OCI-M2 (cell line): ENCODE results near the gene SCD5.

Source experiments
- DNase-seq: peaks from one replicate; lab custom pipeline; 2025; ENCODE audit not compliant: unreplicated experiment; lab: John Stamatoyannopoulos, UW

SCD5 gene

DNA sequence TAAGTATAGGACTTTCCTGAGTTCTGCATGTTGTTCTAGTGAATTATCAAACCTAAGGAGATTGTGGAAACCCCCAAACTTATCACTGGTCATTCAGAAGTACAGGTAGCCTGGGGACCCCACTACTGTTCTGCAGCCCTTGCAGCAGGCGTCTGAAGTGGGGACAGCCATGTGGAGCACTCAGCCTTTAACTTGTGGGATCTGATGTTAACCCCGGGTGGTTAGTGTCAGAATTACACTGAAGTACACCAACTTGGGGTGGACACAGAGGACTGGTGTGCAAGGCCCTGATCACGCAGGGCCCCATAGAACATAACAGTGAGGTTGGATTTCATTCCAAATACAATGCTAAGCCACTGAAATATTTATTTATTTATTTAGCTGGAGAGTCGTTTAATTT lies 103.7 kb downstream of the SCD5 start:
- DNase-seq = no peak

GRCh38 chr4:82694046-82694445 lies 104.5 kb downstream of the SCD5 start:
- no peak for DNase-seq

DNA sequence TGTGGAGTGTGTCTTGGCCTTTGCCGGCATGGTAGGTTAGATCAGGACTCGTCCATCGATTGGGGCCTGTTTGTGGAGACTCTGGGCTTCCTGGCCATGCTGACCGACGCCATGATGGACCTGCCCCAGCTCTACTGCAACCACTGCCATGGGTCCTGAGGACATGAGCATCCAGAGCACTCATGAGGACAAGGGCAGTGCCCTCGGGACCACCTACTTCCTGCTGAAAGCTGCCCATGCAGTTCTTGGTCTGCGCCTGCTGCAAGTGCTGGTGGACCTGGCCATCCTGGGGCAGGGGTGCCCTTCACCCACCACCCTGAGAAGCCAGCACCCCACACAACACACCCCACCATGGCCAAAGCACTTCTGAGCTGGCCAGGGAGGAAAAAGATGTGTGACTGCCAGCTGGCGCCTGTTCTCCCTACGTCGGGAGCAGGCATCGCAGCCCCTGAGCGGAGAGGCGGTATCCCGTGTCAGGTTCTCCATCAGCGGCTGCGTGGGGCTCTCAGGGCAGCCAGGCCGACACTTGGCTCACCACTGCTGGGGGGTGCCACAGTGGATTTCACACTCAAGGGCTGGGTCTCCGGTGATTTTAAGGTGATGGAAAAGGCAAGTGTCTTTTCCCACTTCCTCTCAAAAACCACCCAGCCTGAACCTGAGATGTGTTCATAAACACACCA lies 106.4 kb downstream of the SCD5 start:
- DNase-seq = no peak

DNA sequence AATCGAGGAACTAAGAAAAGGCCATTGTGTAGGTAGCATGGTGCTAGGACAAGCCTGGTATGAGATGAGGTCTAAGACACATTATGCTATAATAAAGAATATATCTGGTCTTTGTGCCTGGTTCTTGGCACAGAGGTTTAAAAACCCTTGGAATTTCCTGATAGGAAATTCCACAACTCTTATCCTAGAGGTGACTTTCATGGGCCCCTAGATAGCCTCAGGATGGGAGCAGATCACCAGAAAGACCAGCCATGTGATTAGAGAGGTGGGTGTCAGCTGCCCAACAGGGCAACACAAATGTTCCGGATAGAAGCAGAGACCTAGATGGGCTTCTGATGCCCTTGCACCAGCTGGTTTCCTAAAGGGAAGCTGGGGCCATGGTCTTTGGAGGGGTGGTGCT lies 107.2 kb downstream of the SCD5 start:
- no peak for DNase-seq

DNA sequence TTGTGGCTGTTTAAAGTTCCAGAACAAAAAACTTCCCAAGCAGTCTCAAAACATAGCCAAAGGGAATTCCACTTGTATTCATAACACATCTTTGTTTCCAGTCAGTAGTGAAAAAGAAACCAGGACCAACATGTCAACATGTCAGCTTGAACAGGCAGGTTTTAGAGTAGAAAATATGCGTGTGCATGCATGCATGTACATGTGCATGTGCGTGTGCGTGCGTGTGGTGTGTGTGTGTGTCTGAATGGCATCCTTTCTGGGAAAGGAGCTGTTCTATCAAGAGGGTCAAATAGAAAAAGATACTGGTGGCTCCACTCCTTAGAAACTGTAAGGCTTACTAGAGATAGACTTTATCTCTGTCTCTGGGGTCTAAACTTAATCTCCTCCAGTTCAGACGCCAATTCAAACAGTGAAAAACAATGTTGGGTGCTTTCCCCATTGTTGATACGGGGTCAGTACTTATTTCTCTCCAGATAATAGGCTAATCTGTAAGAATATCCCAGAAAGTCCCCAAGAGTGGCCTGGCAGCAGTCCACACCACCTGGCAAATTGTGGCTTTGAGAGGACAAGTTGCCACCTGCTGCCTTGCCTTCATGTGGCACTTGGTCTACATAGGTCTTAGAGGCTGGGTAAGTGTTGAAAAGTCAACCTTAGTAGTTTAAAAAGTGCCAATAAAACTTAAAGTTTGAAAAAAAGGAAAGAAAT lies 110.4 kb downstream of the SCD5 start:
- DNase-seq = no peak

- DNase-seq = no peak
Observed at GRCh38 chr4:82687531-82687930, 111.1 kb downstream of the SCD5 start.

DNA sequence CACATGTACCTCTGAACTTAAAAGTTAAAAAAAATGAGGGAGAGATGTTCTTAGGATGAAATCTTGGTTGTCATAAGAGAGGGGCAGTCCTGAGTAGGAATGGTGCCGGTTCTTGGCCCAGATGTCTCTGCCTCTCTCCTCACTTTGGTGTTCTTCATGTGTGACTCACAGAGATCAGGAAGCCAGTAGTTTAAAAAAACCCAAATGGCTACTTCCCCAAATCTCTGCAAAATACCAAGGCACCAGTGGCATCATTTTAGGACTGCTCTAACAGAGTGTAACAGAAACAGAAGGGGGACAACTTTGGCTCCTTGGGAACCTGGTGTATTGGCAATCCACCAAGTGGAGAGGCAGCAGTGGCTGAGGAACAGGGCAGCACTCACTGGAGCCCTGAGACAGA lies 116.8 kb downstream of the SCD5 start:
- no peak for DNase-seq

DNA sequence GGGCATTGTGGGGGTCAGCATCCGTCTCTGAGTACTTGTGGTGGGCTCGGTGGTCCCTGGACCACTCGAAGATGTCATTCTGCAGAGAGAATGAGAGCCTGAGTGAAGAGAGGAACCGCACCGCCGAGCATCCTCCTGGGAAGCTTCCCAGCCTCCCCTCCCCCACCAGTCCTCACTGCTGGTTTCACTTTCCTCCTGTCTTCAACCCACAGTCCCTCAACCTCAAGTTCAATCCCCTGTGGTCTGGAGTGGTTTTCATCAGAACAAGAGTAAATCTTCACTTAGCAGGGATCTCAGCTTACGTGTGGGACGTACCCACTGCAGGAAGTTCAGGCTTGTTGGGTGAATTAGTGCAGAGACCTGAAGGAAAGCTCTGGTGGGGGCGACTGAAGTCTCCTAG lies 117.8 kb downstream of the SCD5 start:
- no peak for DNase-seq

GRCh38 chr4:82679531-82679930 lies 119.1 kb downstream of the SCD5 start:
- DNase-seq = no peak

DNA sequence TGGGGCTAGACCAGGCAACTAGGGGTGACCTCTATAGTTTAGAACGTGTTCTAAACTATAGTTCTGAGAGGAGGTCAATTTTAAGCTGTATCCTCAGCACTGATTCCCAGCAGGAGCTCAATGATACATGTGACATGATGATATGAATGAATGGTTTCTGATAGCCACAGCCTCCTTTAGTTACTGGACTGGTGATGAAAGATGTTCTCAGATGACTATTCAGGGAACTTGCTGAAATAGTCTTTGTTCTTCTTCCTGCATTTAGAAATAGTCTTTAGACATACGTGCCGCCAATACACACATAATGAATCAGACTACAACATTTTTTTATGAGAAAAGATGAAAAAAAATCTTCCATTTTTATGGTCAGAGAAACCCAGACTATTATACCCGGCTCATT lies 120.5 kb downstream of the SCD5 start:
- DNase-seq = no peak

- DNase-seq = no peak
Observed at GRCh38 chr4:82677327-82677726, 121.3 kb downstream of the SCD5 start.

DNA sequence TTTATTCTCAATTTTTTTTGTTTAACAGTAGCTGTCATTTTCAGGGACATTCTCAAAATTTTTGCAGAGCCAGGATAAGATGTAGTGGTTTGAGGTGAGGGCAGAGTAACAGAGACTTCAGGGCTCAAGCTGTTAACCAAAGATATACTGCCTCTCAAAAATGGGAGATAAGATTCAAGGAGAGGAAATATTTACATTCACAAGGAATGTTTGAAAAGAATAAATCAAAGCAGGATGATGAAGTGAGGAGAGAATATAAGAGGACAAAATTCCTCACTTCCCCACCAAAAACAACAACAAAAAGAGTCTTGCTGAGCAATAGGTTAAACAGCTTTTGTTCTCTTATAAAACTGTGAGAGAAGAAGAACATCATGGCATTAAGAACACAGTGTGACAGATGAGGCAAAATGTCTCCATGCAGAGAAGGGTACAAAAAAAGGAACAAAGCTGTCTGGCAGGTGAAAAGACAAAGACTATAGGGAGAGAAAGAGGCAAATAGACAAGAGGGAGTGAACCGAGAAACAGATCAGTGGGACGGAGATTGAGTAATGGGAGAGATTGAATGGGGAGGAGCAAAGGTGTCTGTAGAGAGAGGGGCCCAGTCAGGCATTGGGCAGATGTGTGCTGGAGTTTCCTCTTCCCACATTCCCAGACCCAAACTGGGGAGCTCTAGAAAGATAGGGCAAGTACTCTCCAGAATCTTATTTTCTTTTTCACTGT lies 130.7 kb downstream of the SCD5 start:
- DNase-seq = no peak

GRCh38 chr4:82666970-82667665 lies 131.5 kb downstream of the SCD5 start:
- DNase-seq = no peak

- no peak for DNase-seq
Observed at GRCh38 chr4:82661181-82661992, 137.2 kb downstream of the SCD5 start.

- no peak for DNase-seq
Observed at GRCh38 chr4:82652062-82652461, 146.5 kb downstream of the SCD5 start.

- DNase-seq = no peak
Observed at GRCh38 chr4:82650868-82651267, 147.7 kb downstream of the SCD5 start.

- DNase-seq = no peak
Observed at GRCh38 chr4:82648356-82648755, 150.2 kb downstream of the SCD5 start.

DNA sequence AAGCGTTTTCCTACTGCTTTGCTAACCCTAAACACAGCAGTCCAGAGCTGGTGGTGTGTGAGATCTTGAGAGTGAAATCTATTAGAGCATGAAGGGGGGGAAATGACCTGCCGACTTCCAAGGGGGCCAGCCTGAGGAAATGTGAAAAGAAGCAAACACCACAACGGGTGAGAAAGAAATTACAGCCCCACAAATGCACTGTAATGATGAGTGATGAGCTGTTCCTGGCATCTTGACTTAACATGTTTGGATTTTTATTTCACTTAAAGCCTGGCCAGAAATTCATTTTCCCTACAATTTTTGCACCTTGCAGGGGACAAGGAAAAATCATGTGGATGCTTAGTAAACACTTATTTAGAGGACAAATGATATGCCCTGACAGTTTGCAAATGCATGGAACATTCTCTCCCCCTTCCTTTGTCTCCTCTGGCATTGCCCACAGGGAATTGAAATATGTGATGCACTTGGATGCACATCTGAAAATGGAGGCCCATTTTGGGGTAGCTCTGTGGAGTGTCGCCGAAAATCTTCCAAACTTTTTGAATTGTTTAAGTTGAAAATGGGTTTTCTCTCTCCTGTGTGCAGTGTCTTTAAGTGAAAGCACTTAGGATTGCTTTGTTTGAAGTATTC lies 152.5 kb downstream of the SCD5 start:
- no peak for DNase-seq

- no peak for DNase-seq
Observed at GRCh38 chr4:82644734-82645126, 153.9 kb downstream of the SCD5 start.

DNA sequence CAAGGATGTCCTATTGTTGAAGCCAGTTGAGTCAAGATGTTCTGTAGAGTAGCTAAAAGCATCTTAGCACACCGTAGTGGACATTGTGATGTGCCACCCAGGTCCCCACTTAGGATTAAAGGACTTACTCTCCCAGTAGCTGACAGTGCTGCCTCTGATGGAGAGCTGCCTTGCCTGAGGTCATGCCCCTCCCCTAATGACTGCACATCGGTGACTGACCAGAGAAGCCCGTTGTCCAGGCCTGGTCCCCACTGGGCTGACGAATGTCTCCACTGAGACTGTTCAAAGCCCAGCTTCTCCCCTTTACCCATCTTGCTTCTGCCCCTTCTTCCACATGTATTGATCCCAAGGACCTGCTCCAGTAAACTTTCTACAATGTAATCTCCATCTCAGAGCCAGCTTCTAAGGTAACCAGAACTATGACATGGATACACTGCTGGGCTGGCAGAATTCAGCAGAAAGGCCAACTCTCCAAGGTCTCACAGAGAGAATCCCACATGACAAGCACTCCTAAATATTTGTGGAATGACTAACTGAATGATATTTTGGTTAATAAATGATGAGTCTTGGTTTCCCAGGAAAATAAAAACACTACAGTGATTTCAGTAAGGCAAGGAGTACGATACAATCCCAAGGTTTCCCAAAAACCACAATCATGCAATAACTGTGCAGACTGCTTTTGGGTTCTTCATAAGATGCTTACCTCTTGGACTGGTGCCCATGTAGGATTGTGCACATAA lies 154.4 kb downstream of the SCD5 start:
- DNase-seq = no peak
